ENCODE measurements around the gene MLF2. TPM values are rescaled to one million over a fixed set of nuclear protein-coding genes. Genes with fewer than 3 reads are reported as not detected.

MLF2 gene
- total and polyA plus RNA-seq, 2 of the 13 experiments (the other 11 are each of a cell fraction or from before 2014, with no cell fraction given) = 88.1 to 167 TPM

GRCh38 chr12:6792522-6793201, 39.7 kb upstream of the MLF2 start (continued):
- TF ChIP-seq HINFP (CRISPR knock-in tag; IDR thresholded peaks at IDR 0.05; ENCODE audit: low read depth) = no peak
- TF ChIP-seq HIVEP1 (CRISPR knock-in tag; IDR thresholded peaks at IDR 0.05) = peak; percentile 29; the same call in 1 of the 2 replicates
- TF ChIP-seq HNF1B (CRISPR knock-in tag; IDR thresholded peaks at IDR 0.05) = peak; percentile 94
- TF ChIP-seq ZNF619 (CRISPR knock-in tag; IDR thresholded peaks at IDR 0.05) = no peak; the same call in 1 of the 2 replicates
- peak; percentile 41; the same call in 1 of the 2 replicates for TF ChIP-seq ZNF274 (CRISPR knock-in tag; IDR thresholded peaks at IDR 0.05)
- TF ChIP-seq PBX2 (CRISPR knock-in tag; IDR thresholded peaks at IDR 0.05) = no peak
- TF ChIP-seq ZBTB8A (CRISPR knock-in tag; IDR thresholded peaks at IDR 0.05; ENCODE audit: borderline replicate concordance, low read depth) = no peak
- no peak for TF ChIP-seq NFIC (IDR thresholded peaks at IDR 0.05; ENCODE audit: low read length)
- TF ChIP-seq MBD4 (IDR thresholded peaks at IDR 0.05; ENCODE audit: borderline replicate concordance, low read length) = no peak
- no peak for TF ChIP-seq CREBL2 (CRISPR knock-in tag; IDR thresholded peaks at IDR 0.05; ENCODE audit: borderline replicate concordance)
- peak; percentile 77; the same call in 1 of the 2 replicates for TF ChIP-seq ERF (CRISPR knock-in tag; IDR thresholded peaks at IDR 0.05)
- no peak for TF ChIP-seq THAP8 (CRISPR knock-in tag; IDR thresholded peaks at IDR 0.05; ENCODE audit: borderline replicate concordance)
- TF ChIP-seq SOX6 (IDR thresholded peaks at IDR 0.05) = no peak
- TF ChIP-seq SOX6 (CRISPR knock-in tag; IDR thresholded peaks at IDR 0.05) = peak; percentile 84
- no peak for TF ChIP-seq LCORL (IDR thresholded peaks at IDR 0.05)
- peak; percentile 87 for TF ChIP-seq LCORL (CRISPR knock-in tag; IDR thresholded peaks at IDR 0.05)
- no peak for TF ChIP-seq ZNF841 (CRISPR knock-in tag; IDR thresholded peaks at IDR 0.05; ENCODE audit: borderline replicate concordance)
- no peak for TF ChIP-seq ZSCAN30 (CRISPR knock-in tag; IDR thresholded peaks at IDR 0.05)
- no peak for TF ChIP-seq SKI (IDR thresholded peaks at IDR 0.05; ENCODE audit: partially characterized antibody)
- TF ChIP-seq ZNF24 (IDR thresholded peaks at IDR 0.05) = no peak
- TF ChIP-seq ZNF235 (CRISPR knock-in tag; IDR thresholded peaks at IDR 0.05; ENCODE audit: borderline replicate concordance) = no peak
- no peak for TF ChIP-seq ZSCAN20 (CRISPR knock-in tag; IDR thresholded peaks at IDR 0.05; ENCODE audit: borderline replicate concordance)
- peak; percentile 43; the same call in 1 of the 2 replicates for TF ChIP-seq THAP7 (CRISPR knock-in tag; IDR thresholded peaks at IDR 0.05)
- TF ChIP-seq SOX5 (CRISPR knock-in tag; IDR thresholded peaks at IDR 0.05; ENCODE audit: borderline replicate concordance) = peak; percentile 87
- TF ChIP-seq GTF2F1 (IDR thresholded peaks at IDR 0.05; ENCODE audit: low read length) = no peak
- peak; percentile 95 for TF ChIP-seq HDAC1 (CRISPR knock-in tag; IDR thresholded peaks at IDR 0.05)
- TF ChIP-seq ZNF30 (CRISPR knock-in tag; IDR thresholded peaks at IDR 0.05) = no peak
